DMS53 treated with DMSO at 0.1 percent for 48 hours (cell line): ENCODE results near the gene CCDC74A.
"Not testable (repeated sequence)": the region's sequence is repeated elsewhere in the genome, so short reads cannot be mapped to it uniquely, and the experiment has no call there.

Source experiments
- DNase-seq: peaks from one replicate; lab custom pipeline; 2025; ENCODE audit not compliant: unreplicated experiment; lab: John Stamatoyannopoulos, UW

The CCDC74A gene

GRCh38 chr2:131527131-131528001 is at the start of gene CCDC74A:
Gene CCDC74A (plus strand): TSS chr2:131527888. CDS start chr2:131527971, 83 bp downstream.
- not testable (repeated sequence) for DNase-seq

- not testable (repeated sequence) for DNase-seq
These were observed 49.4 kb upstream of the CCDC74A start for GRCh38 chr2:131478074-131478849.

- DNase-seq = not testable (repeated sequence)
These were observed 48.7 kb upstream of the CCDC74A start for GRCh38 chr2:131478850-131479461.

GRCh38 chr2:131480351-131480750 is 47.3 kb upstream of the CCDC74A start:
- DNase-seq = not testable (repeated sequence)

- DNase-seq = not testable (repeated sequence)
These were observed 45.1 kb upstream of the CCDC74A start for GRCh38 chr2:131482506-131483155.

- not testable (repeated sequence) for DNase-seq
These were observed 43.5 kb upstream of the CCDC74A start for GRCh38 chr2:131483981-131484820.

- not testable (repeated sequence) for DNase-seq
These were observed 42.7 kb upstream of the CCDC74A start for GRCh38 chr2:131484906-131485460.

GRCh38 chr2:131486201-131486902 is 41.3 kb upstream of the CCDC74A start:
- DNase-seq = peak; percentile 0

GRCh38 chr2:131488306-131489205 is 39.1 kb upstream of the CCDC74A start:
- no peak for DNase-seq

- not testable (repeated sequence) for DNase-seq
These were observed 36.8 kb upstream of the CCDC74A start for GRCh38 chr2:131490616-131491468.

- not testable (repeated sequence) for DNase-seq
These were observed 36.2 kb upstream of the CCDC74A start for GRCh38 chr2:131491469-131491836.

- DNase-seq = not testable (repeated sequence)
These were observed 35.7 kb upstream of the CCDC74A start, which contains the start of gene MZT2A for GRCh38 chr2:131492015-131492417. Gene MZT2A (minus strand): TSS chr2:131492397. CDS start chr2:131492376, 21 bp downstream.

GRCh38 chr2:131492418-131493198 is 35.1 kb upstream of the CCDC74A start:
- DNase-seq = peak; percentile 75

GRCh38 chr2:131493199-131493968 is 34.3 kb upstream of the CCDC74A start:
- DNase-seq = no peak

- not testable (repeated sequence) for DNase-seq
These were observed 32.2 kb upstream of the CCDC74A start for GRCh38 chr2:131495506-131495905.
